GM19043 (cell line): ENCODE measurements around the gene TSHR.
"Not testable (repeated sequence)": the region's sequence is repeated elsewhere in the genome, so short reads cannot be mapped to it uniquely, and the experiment has no call there.

Source experiments
- ATAC-seq: cut with Tn5 transposase; IDR thresholded peaks from one replicate; pipeline ENCODE4 v1.9.1; 2021; ENCODE audit warnings: low read depth; ENCODE audit not compliant: unreplicated experiment

Gene TSHR

DNA sequence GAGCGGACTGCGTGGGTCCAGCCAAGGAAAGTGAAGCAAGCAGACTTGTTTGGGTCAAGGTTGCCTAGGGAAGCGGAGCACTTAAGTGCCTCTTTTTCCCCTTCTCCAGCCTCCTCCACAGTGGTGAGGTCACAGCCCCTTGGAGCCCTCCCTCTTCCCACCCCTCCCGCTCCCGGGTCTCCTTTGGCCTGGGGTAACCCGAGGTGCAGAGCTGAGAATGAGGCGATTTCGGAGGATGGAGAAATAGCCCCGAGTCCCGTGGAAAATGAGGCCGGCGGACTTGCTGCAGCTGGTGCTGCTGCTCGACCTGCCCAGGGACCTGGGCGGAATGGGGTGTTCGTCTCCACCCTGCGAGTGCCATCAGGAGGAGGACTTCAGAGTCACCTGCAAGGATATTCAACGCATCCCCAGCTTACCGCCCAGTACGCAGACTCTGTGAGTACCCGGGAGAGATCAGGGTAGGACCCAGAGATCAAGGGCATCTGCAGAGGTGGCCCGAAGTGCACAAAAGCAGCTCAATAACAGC is at the start of gene TSHR:
Gene TSHR, plus strand, starts transcription at position 206 of the 526 bp plus-strand sequence. Its CDS starts 60 bp downstream, at position 266.
- ATAC-seq = no peak

DNA sequence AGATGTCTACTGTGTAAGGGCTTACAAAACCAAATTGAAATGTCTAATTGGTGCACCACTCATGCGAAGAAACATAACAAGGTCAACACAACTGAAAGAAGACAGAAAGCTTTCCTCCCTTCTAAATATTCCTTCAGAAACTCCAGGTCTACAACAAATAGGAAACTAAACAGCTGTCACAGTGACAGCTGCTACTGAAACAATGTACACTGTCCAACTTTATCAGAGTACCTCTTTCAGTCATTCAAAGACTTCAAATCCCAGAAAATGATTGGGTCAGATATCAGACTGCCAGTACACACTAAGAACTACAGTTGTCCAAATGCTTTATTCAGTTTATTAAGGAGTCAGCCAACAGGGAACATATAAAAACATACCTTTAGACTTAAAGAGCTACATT is 49.1 kb upstream of the TSHR start:
- ATAC-seq = no peak

GRCh38 chr14:80906946-80907345 is 48.5 kb upstream of the TSHR start:
- no peak for ATAC-seq

DNA sequence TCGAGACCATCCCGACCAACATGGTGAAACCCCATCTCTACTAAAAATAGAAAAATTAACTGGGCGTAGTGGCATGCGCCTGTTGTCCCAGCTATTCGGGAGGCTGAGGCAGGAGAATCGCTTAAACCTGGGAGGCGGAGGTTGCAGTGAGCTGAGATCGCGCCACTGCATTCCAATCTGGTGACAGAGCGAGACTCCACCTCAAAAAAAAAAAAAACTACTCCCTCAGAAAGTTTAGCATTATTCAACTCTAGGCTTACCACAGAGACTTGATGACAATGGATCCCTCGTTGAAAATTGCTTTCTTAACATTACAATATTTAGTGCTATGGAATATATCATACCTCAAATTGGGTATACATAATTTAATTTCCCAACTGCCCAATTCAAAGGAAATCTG is 43.4 kb upstream of the TSHR start:
- not testable (repeated sequence) for ATAC-seq

- ATAC-seq = no peak
These were observed 35.8 kb upstream of the TSHR start for GRCh38 chr14:80919622-80920021.

DNA sequence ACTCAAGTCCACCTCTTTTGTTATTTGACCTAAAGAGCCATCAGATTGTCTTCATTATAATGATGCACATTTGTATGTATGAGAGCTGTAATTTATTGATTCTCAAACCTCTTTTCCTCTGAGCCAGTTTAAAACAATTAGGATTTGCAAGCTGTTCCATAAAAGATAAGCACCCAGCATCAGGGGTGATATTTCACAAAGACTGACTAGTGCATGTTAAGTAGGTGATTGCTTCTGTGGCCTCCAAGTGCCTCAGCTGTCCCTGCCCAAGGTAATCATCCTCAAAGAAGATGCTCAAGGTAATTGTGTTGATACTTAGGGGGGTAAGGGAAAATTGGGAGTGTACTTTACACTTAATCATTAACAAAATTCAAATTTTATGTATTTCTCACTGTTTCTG is 32.1 kb upstream of the TSHR start:
- ATAC-seq = no peak

DNA sequence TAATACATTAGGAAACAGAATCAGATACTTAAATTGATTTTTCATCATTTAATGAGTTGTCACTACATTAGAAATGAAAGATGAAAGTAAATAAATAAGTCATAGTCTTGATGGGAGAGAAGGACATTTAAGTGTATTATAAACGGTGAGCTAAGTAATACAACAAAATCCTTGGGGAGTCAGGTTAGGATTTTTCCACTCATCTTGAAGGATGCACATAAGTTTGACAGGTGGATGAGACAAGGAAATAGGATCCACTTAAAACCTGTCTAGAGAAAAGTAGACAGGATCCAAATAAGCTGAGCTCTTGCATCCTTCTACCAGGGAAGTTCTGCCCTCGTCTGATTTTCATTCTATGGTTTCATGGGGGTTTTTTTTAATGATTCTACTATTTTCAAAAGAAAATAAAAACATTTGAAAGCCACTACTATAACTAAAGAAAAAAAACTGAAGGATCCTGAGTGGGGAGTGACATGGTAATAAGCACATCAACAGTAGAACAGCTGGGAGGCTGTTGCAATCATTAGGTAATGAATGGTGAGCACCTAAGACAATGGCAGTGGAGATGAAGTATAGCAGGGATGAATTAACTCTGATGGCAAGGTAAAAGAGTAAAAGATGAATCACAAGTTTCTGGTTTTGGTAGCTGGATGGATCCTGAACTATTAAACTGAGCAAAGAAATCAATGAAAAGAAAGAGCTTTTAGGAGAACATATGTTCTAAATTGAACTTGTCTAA is 30.9 kb upstream of the TSHR start:
- ATAC-seq = no peak

DNA sequence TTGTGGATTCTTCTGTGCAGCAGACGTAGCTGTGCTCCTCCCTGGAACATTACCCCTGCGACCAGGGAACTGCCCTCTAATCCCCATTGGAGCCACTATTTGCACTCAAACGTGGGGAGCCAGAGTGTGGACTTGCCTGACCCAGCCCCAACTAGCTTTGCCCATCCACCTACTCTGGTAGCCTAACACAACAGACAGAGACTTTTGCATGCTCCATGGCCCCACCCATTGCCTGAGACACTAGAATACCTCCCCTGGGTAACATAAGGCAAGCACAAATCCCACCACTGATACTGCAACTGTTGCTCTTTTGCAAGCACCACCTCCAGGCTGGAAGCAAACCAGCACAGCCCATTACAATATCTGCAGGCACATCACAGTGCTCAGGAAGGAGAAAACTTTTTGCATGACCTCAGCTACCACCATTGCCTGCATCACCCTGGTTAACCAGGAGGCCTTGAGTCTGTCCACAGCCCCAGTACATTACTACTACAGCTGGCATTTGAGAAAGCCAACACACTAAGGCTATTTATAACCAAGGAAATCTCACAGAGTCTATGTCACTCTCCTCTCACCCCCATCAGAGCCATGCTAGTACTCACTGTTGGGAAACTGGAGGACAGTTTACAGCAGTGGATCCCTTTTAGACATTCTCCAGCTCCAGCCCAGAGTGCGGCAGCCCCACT is 28.9 kb upstream of the TSHR start:
- ATAC-seq = no peak

- ATAC-seq = no peak
These were observed 28.1 kb upstream of the TSHR start for GRCh38 chr14:80927083-80927989.

DNA sequence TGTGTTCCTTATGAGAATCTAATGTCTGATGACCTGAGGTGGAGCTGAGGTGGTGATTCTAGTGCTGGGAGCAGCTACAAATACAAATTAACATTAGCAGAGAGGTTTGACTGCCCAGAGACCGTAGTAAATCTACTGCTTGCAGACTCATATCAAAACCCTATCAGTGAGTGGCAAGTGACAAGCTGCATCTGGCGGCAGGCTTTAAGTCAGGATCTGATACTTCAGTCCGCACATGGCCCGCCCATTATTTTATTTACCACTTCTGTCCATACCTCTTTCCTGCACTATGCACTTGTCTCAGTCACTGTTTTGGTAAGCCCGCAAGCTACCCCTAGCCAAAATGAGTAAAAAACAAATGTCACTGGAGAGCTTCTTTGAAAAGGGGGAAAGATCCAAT is 25.3 kb upstream of the TSHR start:
- no peak for ATAC-seq

GRCh38 chr14:80930836-80931389 is 24.5 kb upstream of the TSHR start:
- ATAC-seq = peak; percentile 97

GRCh38 chr14:80933282-80933681 is 22.1 kb upstream of the TSHR start:
- no peak for ATAC-seq

DNA sequence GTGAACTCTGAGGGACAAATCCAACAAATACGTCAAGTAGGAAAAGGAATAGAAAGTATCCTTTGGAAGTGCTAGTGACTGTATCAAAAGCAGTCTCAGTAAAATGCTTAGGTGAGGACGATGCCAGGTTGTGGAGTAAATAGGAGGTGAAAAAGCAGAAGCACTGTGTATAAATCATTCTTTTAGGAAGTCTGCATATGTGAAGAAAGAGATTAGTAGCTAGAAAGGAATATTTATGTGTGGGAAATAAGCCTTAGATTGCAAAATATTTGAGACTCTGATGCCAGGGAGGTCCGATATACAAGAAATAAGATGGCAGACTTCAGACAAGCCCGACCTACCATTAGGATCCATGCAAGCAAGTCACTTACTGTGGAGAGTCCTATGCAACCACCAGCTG is 21.7 kb upstream of the TSHR start:
- no peak for ATAC-seq

GRCh38 chr14:80940146-80940545 is 15.3 kb upstream of the TSHR start:
- ATAC-seq = no peak

DNA sequence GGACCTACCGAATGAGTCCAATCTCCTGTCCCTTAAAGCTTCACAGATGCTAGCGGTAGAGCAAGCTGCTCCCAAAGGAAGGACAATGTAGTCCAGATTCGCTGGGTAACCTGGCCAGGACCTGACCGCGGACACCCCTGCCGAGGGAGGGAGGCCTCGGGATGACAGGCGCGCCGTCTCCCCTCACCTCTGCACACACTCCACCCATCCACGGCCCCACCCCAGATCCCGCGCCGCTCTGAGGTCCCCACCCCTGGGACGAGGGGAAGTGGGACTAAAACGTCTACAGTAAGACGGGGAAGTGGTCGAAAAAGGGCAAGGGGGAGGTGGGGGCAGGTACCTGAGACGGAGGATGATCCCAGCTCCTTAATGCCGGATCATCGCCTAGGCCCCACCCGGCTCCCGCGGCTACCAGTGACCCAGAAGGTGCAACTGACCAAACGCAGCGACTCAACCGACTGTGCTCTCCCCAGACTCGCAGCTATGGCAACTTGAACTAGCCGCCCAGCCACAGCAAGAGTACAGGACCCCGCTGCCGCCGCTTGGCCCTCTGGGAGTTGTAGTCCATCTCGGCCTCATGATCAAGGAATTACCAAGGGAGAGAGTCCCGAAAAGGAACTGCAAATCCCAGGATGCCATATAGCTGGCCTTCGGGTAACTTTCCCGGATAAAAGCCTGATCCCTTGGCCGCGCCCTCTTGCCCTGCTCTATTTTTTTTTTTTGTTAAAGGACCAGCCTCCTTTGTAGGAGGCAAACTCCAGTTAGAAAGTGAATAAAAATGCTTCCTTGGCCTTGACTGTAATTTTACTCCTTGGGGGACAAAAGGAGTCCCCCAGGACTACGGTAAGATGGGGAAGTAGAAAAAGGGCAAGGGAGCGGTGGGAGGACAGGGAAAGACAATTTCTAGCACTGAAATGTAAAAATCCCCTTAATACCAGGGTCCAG is 13.9 kb upstream of the TSHR start, which contains the start of gene CEP128:
Gene CEP128, minus strand, starts transcription at position 498 of the 945 bp plus-strand sequence.
- peak; percentile 98 for ATAC-seq

- peak; percentile 16 for ATAC-seq
These were observed 13.2 kb upstream of the TSHR start for GRCh38 chr14:80942191-80942600.

GRCh38 chr14:80944861-80945617 is 10.4 kb upstream of the TSHR start:
- ATAC-seq = no peak

GRCh38 chr14:80946187-80946586 is 9.2 kb upstream of the TSHR start:
- ATAC-seq = no peak

GRCh38 chr14:80946797-80947196 is 8.6 kb upstream of the TSHR start:
- no peak for ATAC-seq
